ENCODE results near the gene IGSF21. TPM values are rescaled to one million over a fixed set of nuclear protein-coding genes. Genes with fewer than 3 reads are reported as not detected.

Gene IGSF21
- total and polyA plus RNA-seq, 10 of the 15 experiments (the other 5 are each of a cell fraction or from before 2014, with no cell fraction given) = 0.03 to 0.49 TPM; not detected in 8

DNA sequence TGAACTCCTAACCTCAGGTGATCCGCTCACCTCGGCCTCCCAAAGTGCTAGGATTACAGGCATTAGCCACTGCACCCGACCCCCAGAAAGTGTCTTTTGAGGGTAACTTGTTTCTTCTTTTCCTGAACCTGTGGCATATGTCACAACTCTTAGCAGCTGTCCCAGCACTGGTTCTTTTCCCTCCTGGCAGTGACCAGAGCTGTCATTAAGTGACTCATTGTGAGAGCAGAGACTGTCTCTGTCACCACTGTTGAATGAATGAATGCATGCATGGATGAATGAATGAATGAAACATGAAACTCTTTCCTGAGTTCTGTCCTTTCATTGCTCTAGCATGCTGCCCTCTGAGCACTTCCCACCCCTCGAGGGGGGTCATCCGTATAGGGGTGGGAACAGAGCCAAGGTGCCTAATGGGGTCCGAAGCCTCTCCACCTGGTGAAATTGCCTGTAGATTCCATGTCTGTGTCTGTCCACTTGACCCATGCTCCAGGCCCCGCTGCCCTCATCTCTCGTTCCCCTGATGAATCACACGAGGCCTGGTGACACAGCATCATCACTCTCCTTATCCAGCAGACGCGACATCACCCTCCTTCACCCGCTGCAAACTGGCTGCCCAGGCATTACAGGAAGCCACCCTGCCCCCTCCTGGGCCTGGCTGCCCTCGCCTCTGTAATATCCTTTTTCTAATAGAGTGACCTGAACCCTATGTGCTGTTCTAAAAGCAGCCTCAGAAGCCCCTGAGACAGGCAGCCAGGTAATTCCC lies 75.0 kb downstream of the IGSF21 start:
- POLR2A ChIA-PET = no interaction called here

DNA sequence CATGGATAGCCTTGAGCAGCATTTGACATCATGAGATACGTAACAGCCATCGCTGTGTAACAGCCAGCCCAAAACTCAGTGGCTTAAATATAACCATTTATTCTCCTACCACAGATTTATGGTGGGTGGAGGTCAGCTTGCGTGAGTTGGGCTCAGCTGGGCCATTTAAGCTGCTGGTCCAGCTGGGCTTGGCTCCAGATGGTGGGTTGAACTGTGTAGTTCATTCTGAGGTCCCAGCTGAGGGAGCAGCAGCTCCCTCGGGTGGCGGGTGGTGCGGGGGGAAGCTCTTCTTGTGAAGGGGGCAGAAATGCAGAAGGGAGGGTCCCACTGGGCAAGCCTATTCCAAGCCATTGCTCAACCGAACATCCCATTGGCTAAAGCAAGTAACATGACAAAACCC lies 75.9 kb downstream of the IGSF21 start:
- 32% methylated on average over 7 of the region's 7 CpGs for whole genome bisulfite sequencing (ENCODE audit: insufficient coverage, insufficient replicate concordance, low lambda C conversion rate, missing lambda C conversion rate)
- intact Hi-C loops (cut with micrococcal nuclease; ENCODE audit: unreplicated experiment) = no loop called here
- Histone ChIP-seq H3K4me3 (no peak overlapping the region), H3K79me2 (ENCODE audit: control insufficient read depth, insufficient read depth, low read length) (no peaks in the 10 kb centered on the region), H3K4me1 (ENCODE audit: control insufficient read depth, insufficient read depth, low read length) (no peaks in the 10 kb centered on the region), H3K27ac (ENCODE audit: control insufficient read depth, insufficient read depth) (no peak overlapping the region), H2AFZ (ENCODE audit: control insufficient read depth, low read depth, low read length) (no peak overlapping the region), H4K20me1 (ENCODE audit: control insufficient read depth, insufficient read depth) (no peaks in the 10 kb centered on the region; the same call in 1 of the 2 replicates), H3K4me2 (ENCODE audit: control insufficient read depth, insufficient read depth) (no peak overlapping the region), H3K27me3 (replicated peaks in 1 of 2; ENCODE audit: control insufficient read depth in 2 of 2, insufficient read depth in 2 of 2, low read length in 1 of 2) (peaks cover 0 to 1% of the 10 kb centered on the region in 2 experiments; a peak in 2 of 4 replicates), H3K36me3 (ENCODE audit: control insufficient read depth in 2 of 2, insufficient read depth in 2 of 2, low read length in 1 of 2) (no peaks in the 10 kb centered on the region), H3K9me3 (replicated peaks; ENCODE audit: control insufficient read depth, insufficient read depth, low read length) (no peaks in the 10 kb centered on the region), H3K9ac (ENCODE audit: control insufficient read depth, insufficient read depth, low read length) (no peak overlapping the region)
- ATAC-seq (no peak), FAIRE-seq (no peak), DNase-seq (ENCODE audit: low read depth, low spot score) (no peak)
- POLR2A ChIA-PET = no interaction called here
- SMC1A ChIA-PET (ENCODE audit: uncharacterized antibody, unreplicated experiment) = no interaction called here
- in situ Hi-C loops (cut with MboI) = no loop called here
- BruUV-seq (replicated peaks) = no TSS peak
- CTCF ChIA-PET = interaction anchor here (0.6 kb wide), 1 partner anchor 520 kb away, joined by 3 read pairs; no protein-coding TSS in a partner anchor
- RAD21 ChIA-PET (ENCODE audit: unreplicated experiment) = no interaction called here
- TF ChIP-seq, protein P1, sequence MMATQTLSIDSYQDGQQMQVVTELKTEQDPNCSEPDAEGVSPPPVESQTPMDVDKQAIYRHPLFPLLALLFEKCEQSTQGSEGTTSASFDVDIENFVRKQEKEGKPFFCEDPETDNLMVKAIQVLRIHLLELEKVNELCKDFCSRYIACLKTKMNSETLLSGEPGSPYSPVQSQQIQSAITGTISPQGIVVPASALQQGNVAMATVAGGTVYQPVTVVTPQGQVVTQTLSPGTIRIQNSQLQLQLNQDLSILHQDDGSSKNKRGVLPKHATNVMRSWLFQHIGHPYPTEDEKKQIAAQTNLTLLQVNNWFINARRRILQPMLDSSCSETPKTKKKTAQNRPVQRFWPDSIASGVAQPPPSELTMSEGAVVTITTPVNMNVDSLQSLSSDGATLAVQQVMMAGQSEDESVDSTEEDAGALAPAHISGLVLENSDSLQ (IDR thresholded peaks at IDR 0.05) = no peak
- TF ChIP-seq, protein P2, sequence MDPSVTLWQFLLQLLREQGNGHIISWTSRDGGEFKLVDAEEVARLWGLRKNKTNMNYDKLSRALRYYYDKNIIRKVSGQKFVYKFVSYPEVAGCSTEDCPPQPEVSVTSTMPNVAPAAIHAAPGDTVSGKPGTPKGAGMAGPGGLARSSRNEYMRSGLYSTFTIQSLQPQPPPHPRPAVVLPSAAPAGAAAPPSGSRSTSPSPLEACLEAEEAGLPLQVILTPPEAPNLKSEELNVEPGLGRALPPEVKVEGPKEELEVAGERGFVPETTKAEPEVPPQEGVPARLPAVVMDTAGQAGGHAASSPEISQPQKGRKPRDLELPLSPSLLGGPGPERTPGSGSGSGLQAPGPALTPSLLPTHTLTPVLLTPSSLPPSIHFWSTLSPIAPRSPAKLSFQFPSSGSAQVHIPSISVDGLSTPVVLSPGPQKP (IDR thresholded peaks at IDR 0.05; ENCODE audit: low read depth, low read length) = no peak
- TF ChIP-seq LARP7 (IDR thresholded peaks at IDR 0.05) = no peak
- TF ChIP-seq MYC (IDR thresholded peaks at IDR 0.05; ENCODE audit: insufficient read depth, insufficient read length, insufficient replicate concordance, low read length, severe bottlenecking) = no peak
- no peak for TF ChIP-seq NFYB (IDR thresholded peaks at IDR 0.05; ENCODE audit: insufficient read depth, low read depth, low read length)
- TF ChIP-seq, protein P3, sequence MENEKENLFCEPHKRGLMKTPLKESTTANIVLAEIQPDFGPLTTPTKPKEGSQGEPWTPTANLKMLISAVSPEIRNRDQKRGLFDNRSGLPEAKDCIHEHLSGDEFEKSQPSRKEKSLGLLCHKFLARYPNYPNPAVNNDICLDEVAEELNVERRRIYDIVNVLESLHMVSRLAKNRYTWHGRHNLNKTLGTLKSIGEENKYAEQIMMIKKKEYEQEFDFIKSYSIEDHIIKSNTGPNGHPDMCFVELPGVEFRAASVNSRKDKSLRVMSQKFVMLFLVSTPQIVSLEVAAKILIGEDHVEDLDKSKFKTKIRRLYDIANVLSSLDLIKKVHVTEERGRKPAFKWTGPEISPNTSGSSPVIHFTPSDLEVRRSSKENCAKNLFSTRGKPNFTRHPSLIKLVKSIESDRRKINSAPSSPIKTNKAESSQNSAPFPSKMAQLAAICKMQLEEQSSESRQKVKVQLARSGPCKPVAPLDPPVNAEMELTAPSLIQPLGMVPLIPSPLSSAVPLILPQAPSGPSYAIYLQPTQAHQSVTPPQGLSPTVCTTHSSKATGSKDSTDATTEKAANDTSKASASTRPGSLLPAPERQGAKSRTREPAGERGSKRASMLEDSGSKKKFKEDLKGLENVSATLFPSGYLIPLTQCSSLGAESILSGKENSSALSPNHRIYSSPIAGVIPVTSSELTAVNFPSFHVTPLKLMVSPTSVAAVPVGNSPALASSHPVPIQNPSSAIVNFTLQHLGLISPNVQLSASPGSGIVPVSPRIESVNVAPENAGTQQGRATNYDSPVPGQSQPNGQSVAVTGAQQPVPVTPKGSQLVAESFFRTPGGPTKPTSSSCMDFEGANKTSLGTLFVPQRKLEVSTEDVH (IDR thresholded peaks at IDR 0.05; ENCODE audit: low read depth, partially characterized antibody) = no peak
- TF ChIP-seq NFIC (IDR thresholded peaks at IDR 0.05; ENCODE audit: low read depth, low read length) = no peak
- no peak for TF ChIP-seq SMAD1 (IDR thresholded peaks at IDR 0.05; ENCODE audit: low read depth, partially characterized antibody)

More for the DNA sequence above, 75.0 kb downstream of the IGSF21 start:
- Histone ChIP-seq H3K9me3 (replicated peaks; ENCODE audit: control insufficient read depth, insufficient read depth, low read length) (no peaks in the 10 kb centered on the region), H3K27me3 (replicated peaks in 1 of 2; ENCODE audit: control insufficient read depth in 2 of 2, insufficient read depth in 2 of 2, low read length in 1 of 2) (peaks cover 0 to 1% of the 10 kb centered on the region in 2 experiments; a peak in 2 of 4 replicates), H2AFZ (ENCODE audit: control insufficient read depth, low read depth, low read length) (no peak overlapping the region), H3K4me3 (no peak overlapping the region), H3K9ac (ENCODE audit: control insufficient read depth, insufficient read depth, low read length) (no peak overlapping the region), H3K27ac (ENCODE audit: control insufficient read depth, insufficient read depth) (no peak overlapping the region), H3K4me2 (ENCODE audit: control insufficient read depth, insufficient read depth) (no peak overlapping the region), H4K20me1 (ENCODE audit: control insufficient read depth, insufficient read depth) (no peaks in the 10 kb centered on the region; the same call in 1 of the 2 replicates), H3K79me2 (ENCODE audit: control insufficient read depth, insufficient read depth, low read length) (no peaks in the 10 kb centered on the region), H3K36me3 (ENCODE audit: control insufficient read depth in 2 of 2, insufficient read depth in 2 of 2, low read length in 1 of 2) (no peaks in the 10 kb centered on the region), H3K4me1 (ENCODE audit: control insufficient read depth, insufficient read depth, low read length) (no peaks in the 10 kb centered on the region)
- DNase-seq (ENCODE audit: low read depth, low spot score) (no peak), ATAC-seq (no peak), FAIRE-seq (no peak)
- intact Hi-C loops (cut with micrococcal nuclease; ENCODE audit: unreplicated experiment) = no loop called here
- no TSS peak for BruUV-seq (replicated peaks)
- in situ Hi-C loops (cut with MboI) = no loop called here
- RAD21 ChIA-PET (ENCODE audit: unreplicated experiment) = interaction anchor here (1.1 kb wide), 1 partner anchor 12 kb away, joined by 4 read pairs; no protein-coding TSS in a partner anchor
- 32% methylated on average over 13 of the region's 13 CpGs for WGBS (ENCODE audit: insufficient coverage, insufficient replicate concordance, low lambda C conversion rate, missing lambda C conversion rate)
- CTCF ChIA-PET = no interaction called here
- SMC1A ChIA-PET (ENCODE audit: uncharacterized antibody, unreplicated experiment) = no interaction called here
- TF ChIP-seq ZNF24 (IDR thresholded peaks at IDR 0.05) (peak; percentile 55; the same call in 1 of the 2 replicates), JUNB (IDR thresholded peaks at IDR 0.05) (no peak), RB1 (IDR thresholded peaks at IDR 0.05; ENCODE audit: borderline replicate concordance) (no peak), POLR2A (IDR thresholded peaks at IDR 0.05; ENCODE audit: low read depth, low read length) (no peak), FOXM1 (IDR thresholded peaks at IDR 0.05; ENCODE audit: low read depth, low read length) (no peak), HDAC6 (IDR thresholded peaks at IDR 0.05; ENCODE audit: unreplicated experiment) (no peak), FOXK2 (IDR thresholded peaks at IDR 0.05) (no peak), MTA3 (IDR thresholded peaks at IDR 0.05; ENCODE audit: borderline replicate concordance, low read length) (no peak)

Data from GM12878 (cell line).